Activated CD4-positive, CD25-positive, alpha-beta regulatory T cell (primary cell): Measurements from ENCODE around the gene PIGR.
"Not testable (repeated sequence)": the region's sequence is repeated elsewhere in the genome, so short reads cannot be mapped to it uniquely, and the experiment has no call there.

ENCODE experiments used
- DNase-seq, 4 experiments: peaks; one replicate each; lab custom pipeline; 2025; lab: John Stamatoyannopoulos, UW

Gene PIGR

DNA sequence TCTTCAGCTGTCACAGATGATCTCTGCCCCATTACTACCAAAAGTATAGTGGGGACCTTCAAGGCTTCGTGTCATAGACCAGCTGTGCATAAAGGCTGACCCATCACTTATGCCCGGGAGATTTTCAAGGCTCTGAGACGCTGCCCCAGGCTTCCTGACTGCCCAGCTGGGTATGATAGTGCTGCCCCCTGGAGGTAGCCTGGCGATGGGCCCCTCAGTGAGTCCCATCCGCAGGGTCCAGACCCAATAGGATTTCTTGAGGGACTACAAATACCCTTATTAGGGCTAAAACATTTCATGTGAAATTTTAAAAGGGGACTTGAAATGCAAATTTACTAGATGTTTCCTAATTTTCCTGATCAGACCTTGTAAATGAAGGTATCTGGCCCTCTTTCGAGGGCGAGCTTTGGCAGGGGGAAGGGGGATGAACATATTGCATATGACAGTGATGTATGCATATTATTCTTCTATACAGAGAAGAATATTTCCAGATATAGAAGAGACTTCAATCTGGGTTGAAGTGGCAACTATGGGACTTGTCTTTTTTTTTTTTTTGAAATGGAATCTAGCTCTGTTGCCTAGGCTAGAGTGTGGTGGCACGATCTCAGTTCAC is 12.8 kb downstream of the PIGR start:
- peak; percentile 55 to 69 (median 63) for DNase-seq

GRCh38 chr1:206932177-206932576 is 14.1 kb downstream of the PIGR start:
- no peak for DNase-seq

DNA sequence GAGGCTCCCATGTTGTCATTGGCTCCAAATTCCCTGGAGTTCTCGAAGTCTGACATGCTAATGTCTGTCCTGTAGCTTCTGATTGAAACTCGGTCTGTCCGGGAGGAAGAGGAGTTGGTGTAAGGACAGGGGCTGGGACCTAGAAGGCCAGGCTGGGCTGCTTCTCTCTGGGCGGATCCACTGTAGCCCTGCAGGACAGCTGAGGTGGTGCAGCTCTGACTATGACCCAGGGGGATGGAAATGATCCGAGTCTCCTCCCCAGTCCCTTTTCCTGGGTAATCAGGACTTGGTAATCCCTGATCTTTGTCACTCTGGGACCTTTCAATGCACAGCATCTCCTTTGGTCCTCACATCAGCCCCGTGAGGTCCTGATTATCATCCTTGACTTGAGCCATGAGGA is 14.6 kb downstream of the PIGR start:
- no peak for DNase-seq

- peak in 1 of 4 experiments; percentile 11 for DNase-seq
These were observed 16.0 kb downstream of the PIGR start for GRCh38 chr1:206930210-206930798.

GRCh38 chr1:206929524-206929923 is 16.7 kb downstream of the PIGR start:
- DNase-seq: no peak

- no peak for DNase-seq
These were observed 20.0 kb downstream of the PIGR start for GRCh38 chr1:206926286-206926685.

DNA sequence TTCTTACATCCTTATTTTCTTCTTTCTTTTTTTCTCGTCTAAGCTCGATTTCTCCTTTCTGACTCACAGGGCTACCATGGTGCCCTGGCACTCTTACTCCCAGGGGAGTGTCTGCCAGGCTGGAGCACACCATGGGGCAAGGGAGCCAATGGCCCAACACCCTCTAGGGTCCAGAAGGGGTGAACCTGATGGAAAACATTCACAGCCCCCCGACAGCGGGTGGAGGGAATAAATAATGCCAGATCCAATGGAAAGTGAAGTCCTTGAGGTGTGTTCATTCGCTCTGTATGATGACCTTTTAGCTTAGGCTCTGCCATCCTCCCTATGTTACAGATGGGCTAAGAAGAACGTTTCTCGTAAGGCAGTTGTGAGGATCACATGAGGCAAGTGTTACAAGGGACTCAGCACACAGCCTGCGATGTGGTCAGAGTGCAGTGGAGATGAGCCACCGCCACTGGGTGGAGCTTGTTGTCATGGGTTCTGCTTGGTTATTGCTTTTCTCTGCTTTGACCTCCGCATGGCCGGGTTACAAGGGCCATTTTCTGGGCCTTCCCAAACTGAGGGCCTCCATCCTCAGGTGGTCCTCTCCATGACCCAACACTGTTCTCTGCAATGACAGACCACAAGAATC is 21.0 kb downstream of the PIGR start:
- peak in 3 of 4 experiments; percentile 18 to 28 (median 18) for DNase-seq

GRCh38 chr1:206924592-206925105 is 21.6 kb downstream of the PIGR start:
- DNase-seq: no peak

DNA sequence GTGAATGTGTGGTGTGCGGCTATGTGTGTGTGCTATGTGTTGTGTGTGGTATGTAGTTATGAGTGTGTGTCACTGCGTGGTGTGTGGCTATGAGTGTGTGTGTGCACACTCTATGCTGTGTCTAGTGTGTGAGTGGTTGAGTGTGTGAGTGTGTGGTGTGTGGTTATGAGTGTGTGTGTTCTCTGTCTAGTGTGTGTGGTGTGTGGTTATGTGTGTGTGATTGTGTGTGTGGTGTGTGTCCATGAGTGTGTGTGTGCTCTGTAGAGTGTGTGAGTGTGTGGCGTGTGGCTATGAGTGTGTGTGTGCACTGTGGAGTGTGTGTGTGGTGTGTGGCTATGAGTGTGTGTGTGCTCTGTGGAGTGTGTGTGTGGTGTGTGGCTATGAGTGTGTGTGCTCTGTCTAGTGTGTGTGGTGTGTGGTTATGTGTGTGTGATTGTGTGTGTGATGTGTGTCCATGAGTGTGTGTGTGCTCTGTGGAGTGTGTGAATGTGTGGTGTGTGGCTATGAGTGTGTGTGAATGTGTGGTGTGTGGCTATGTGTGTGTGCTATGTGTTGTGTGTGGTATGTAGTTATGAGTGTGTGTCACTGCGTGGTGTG is 22.2 kb downstream of the PIGR start:
- DNase-seq: not testable (repeated sequence)

- peak in 2 of 4 experiments; percentile 71 to 73 for DNase-seq
These were observed 23.0 kb downstream of the PIGR start for GRCh38 chr1:206923009-206923960.

DNA sequence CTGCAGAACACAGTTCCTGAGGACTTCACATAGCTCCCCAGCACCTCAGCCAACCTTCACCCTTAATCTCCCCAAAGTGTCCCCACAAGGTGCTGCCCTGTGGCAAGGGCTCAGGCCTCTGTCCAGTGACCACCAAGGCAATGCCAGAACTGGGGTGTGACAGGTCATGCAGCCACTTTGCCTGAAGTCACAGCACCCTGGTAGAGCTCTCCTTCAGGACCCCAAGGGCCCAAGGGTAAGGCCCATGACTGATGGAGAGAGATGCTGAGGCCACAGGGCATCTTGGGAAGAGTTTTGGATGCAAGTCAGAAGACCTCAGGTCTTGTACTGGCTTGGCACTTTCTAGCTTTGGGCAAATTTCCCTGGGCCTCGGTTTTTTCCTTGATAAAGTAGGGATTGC is 23.7 kb downstream of the PIGR start:
- DNase-seq: no peak

- peak in 1 of 4 experiments; percentile 24 for DNase-seq
These were observed 24.4 kb downstream of the PIGR start, which contains the start of gene FCMR for GRCh38 chr1:206921772-206922265. Gene FCMR (minus strand): TSS chr1:206921941. CDS start chr1:206921854, 87 bp downstream.

DNA sequence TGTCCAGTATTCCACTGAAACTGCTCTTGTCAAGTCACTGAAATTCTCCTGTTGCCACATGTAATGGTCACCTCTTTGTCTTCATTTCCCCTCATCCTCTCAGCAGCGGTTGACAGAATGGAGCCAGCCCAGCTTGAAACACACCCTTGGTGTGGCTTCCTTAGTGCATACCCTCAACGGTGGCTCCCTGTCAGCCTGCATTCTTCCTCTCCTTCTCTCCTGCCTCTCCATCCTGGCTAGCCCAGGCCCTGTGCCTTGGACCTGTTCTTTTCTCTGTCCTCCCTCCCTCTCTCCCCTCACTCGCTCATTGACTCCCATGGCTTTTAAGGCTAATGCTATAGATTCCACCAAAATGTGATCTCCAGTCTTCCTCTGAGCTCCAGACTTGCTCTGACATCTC is 28.2 kb downstream of the PIGR start:
- no peak for DNase-seq

DNA sequence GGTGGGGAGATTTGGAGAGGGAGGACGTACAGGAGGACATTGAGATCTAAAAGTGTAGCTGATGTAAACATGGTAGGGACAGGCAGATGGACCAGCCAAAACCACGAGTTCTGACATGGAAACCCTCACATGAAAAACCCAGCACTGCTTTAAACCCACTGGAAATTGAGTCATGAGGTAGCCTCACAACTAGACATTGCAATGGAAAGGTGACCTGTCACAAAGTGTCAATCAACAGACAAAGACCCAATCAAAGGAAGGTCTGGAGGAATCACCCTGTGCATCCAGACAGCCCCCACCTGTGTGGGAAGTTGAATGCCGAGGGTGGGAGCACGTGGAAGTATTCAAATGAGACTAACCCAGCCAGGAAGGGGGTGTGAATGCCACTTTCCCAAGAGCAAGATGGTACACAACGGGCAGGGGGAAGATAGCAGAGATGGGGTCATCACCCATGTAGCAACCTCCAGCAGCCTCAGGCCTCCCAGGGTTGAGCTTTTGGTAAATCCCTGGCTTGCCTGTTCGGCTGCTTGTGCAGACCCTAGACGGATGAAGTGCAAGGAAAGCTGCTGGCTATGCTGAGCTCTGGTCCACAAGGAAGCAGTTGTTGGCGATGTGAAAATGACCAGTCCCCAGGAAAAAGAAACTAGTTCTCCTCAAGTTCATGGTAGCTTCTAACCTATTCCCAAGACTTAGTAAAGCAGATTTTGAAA is 30.1 kb downstream of the PIGR start:
- no peak for DNase-seq

DNA sequence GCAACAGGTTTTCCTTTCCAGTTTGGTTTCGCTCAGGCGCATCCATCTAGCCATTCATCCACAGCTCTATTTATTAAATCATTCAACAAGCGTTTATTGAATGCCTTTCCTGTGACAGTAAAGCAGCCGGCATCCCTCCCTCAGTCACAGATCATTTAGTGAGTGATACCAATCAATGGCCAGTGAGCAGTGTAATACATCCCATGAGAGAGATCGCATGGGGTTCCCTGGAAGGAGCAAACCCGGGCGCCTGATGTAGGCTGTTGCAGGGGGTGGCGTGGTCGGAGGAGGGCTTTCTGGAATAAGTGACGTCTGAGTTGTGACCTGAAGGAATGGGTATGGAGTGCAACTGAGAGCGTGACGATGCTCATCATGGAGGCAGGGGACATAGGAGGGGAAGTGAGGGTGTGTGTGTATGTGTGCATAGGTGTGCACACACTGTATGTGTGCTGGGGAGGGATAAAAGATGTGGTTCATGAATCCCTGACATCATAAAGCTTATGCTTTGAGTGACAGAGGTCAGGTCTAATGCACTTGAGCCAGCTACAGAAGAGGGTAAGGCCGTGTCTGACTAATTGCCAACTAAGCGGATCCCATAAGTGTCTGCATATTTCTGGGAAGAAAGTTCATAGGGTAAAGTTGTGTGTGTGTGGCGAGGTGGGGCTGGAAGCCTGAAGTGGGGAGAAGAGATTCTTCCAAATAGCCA is 31.1 kb downstream of the PIGR start:
- no peak for DNase-seq

GRCh38 chr1:206913766-206914537 is 32.3 kb downstream of the PIGR start:
- DNase-seq: no peak

DNA sequence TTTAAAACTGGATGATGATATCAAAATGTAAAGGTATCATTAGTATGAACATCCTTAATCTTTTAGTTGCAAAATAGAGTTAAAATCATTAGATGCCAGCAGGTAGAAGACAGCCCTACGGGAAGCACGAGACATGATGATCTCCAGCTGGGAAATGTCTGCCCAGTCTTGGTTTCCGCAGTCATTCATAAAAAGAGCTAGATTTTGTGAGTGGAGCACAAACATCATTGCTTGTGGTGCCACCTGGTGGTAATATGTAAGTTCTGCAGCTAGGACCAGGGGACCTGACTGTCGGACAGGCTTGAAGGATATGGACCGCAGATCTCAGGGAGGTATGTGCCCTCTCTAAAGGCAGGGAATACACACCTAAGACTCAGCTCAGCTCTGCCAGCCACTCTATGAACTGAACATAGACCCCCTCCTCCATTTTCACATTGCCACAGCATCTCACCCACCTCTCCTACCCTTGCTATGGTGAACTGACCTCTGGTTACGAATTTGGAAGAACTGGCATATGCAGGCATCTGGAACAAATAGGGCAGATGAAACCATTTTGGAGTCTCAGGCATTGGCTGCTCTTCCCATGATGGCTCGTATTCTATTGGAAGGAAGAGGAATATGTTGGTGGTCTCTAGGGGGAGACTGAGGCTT is 33.7 kb downstream of the PIGR start:
- peak in 3 of 4 experiments; percentile 13 to 34 (median 28) for DNase-seq

DNA sequence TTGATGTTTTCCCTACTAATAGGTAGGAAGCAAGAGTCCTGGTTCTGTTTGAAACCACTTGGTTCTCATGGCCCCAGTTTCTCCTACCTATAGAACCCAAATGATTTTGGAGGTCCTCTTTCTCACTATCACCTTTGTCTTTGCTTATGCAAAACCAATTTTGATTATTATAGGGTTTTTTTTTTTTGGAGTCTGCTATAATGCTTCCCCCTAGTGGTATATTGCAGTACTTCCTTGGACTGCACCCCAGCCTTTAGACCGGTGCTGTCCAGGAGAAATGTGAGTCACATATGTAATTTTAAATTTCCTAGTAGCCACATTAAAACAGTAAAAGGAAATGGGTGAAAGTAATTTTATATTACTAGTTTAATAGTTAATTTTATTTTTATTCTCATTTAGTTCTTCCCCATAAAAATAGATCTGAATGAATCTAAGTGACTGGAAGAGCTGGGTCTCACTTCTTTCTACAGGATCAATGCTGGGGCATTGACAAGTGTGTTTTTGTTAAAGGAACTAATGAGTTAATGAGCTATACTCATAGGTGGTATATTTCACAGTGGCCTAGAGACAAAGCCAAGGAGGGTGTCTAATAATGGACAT is 35.1 kb downstream of the PIGR start:
- no peak for DNase-seq
